Esophagus muscularis mucosa (tissue), 4 donors: ENCODE data around the gene AUTS2. TPM values are rescaled to one million over a fixed set of nuclear protein-coding genes. Genes with fewer than 3 reads are reported as not detected.

ENCODE experiments used
- DNase-seq: peaks from one replicate; pipeline ENCODE4 v3.0.0-alpha.2; 2017; ENCODE audit errors: extremely low spot score
- H3K27ac ChIP-seq, 4 donors: fragments of 200-600 bp; sonication (generic); replicated peaks in 1 of 4; 1 replicate in 3 of 4; 2 replicates in 1 of 4; pipeline ENCODE4 v1.5.1; 2016 to 2019; ENCODE audit warnings: mild to moderate bottlenecking in 1 of 4
- H3K27me3 ChIP-seq, 4 donors: fragments of 200-600 bp; sonication (generic); one replicate each; pipeline versions ENCODE4 v1.5.1 to v1.6.0; 2016 to 2019
- H3K36me3 ChIP-seq, 4 donors: fragments of 200-600 bp; sonication (generic); one replicate each; pipeline ENCODE4 v1.5.1; 2016 to 2019
- H3K4me1 ChIP-seq, 4 donors: fragments of 200-600 bp; sonication (generic); one replicate each; pipeline ENCODE4 v1.5.1; 2016 to 2019
- H3K4me3 ChIP-seq, 4 donors: fragments of 200-600 bp; sonication (generic); 1 replicate in 2 of 4; 2 replicates in 2 of 4; pipeline ENCODE4 v1.5.1; 2016 to 2019; ENCODE audit warnings: mild to moderate bottlenecking in 4 of 4, moderate library complexity in 1 of 4
- H3K9me3 ChIP-seq, 4 donors: fragments of 200-600 bp; sonication (generic); 1 replicate in 3 of 4; 2 replicates in 1 of 4; pipeline ENCODE4 v1.5.1; 2016 to 2019
- CTCF ChIP-seq, 3 experiments: fragments of 200-600 bp in 2 of 3; fragments of 450-650 bp in 1 of 3; sonication (generic) in 2 of 3; IDR thresholded peaks; one replicate each; pipeline ENCODE4 v1.5.1; 2017 to 2019; ENCODE audit warnings: antibody characterized with exemption in 3 of 3, mild to moderate bottlenecking in 2 of 3, moderate library complexity in 1 of 3
- EP300 ChIP-seq: sonication (generic); formaldehyde crosslinking; IDR thresholded peaks from one replicate; pipeline ENCODE4 v1.6.1; 2017; ENCODE audit warnings: antibody characterized with exemption
- POLR2A ChIP-seq: fragments of 450-650 bp; IDR thresholded peaks from one replicate; pipeline ENCODE4 v1.6.1; 2017; ENCODE audit warnings: antibody characterized with exemption, moderate library complexity, mild to moderate bottlenecking, low read depth
- POLR2AphosphoS5 ChIP-seq, 2 donors: sonication (generic); formaldehyde crosslinking; IDR thresholded peaks; one replicate each; pipeline ENCODE4 v1.6.1; 2017; ENCODE audit warnings: antibody characterized with exemption in 2 of 2
- WGBS: methylation state at CpG from one replicate; pipeline ENCODE4 v1.1.5; 2018; 5-methylcytosine and 5-hydroxymethylcytosine counted together
- intact Hi-C: fragments of 100-400 bp; cut with DNase I; formaldehyde crosslinking; loops from one replicate; pipeline ENCODE4 v1.15.1; 2023
- total RNA-seq, 4 donors: library from RNA; depleted of rRNA; stranded (reverse); fragments of >200 nt; gene quantifications; one replicate each; pipeline versions ENCODE4 v1.1.0 to v1.2.1, GENCODE V29; 2016

Gene AUTS2
- total RNA-seq, 4 donors from 2014 or later = 18.5 to 44.9 (median 34.2) TPM

- WGBS = 91% methylated on average over 6 of the region's 6 CpGs
These were observed 974.3 kb downstream of the AUTS2 start for GRCh38 chr7:70572571-70572970.

GRCh38 chr7:70573071-70573661 lies 974.9 kb downstream of the AUTS2 start:
- Histone ChIP-seq H3K27ac (no peak overlapping the region), H3K27me3 (no peaks in the 10 kb centered on the region), H3K4me3 (no peak overlapping the region), H3K36me3 (peaks cover 0 to 4% (median 2%) of the 10 kb centered on the region in 4 donors), H3K4me1 (peaks cover 0 to 11% (median 4%) of the 10 kb centered on the region in 4 donors), H3K9me3 (no peaks in the 10 kb centered on the region)
- intact Hi-C loops = no loop called here
- DNase-seq = no peak
- TF ChIP-seq EP300 (no peak), POLR2AphosphoS5 (IDR thresholded peaks at IDR 0.05) (no peak), CTCF (IDR thresholded peaks at IDR 0.05) (no peak), POLR2A (no peak)
- WGBS = 94% methylated on average over 9 of the region's 9 CpGs

More at GRCh38 chr7:70572571-70572970, 974.3 kb downstream of the AUTS2 start:
- no peaks in the 10 kb centered on the region for H3K9me3 ChIP-seq
- H3K36me3 ChIP-seq = peaks cover 0 to 4% (median 2%) of the 10 kb centered on the region in 4 donors
- intact Hi-C loops = no loop called here
- H3K27me3 ChIP-seq = no peaks in the 10 kb centered on the region
- no peak for TF ChIP-seq POLR2A
- TF ChIP-seq POLR2AphosphoS5 (IDR thresholded peaks at IDR 0.05) = no peak
- TF ChIP-seq EP300 = no peak
- no peak for TF ChIP-seq CTCF (IDR thresholded peaks at IDR 0.05)
- DNase-seq = no peak
- H3K4me1 ChIP-seq = peaks cover 0 to 11% (median 4%) of the 10 kb centered on the region in 4 donors
- H3K4me3 ChIP-seq = no peak overlapping the region
- H3K27ac ChIP-seq = no peak overlapping the region

- no peak for TF ChIP-seq CTCF (IDR thresholded peaks at IDR 0.05)
- no peak for TF ChIP-seq POLR2AphosphoS5 (IDR thresholded peaks at IDR 0.05)
- no peak for TF ChIP-seq POLR2A
- H3K4me1 ChIP-seq = peaks cover 0 to 11% (median 4%) of the 10 kb centered on the region in 4 donors
- DNase-seq = no peak
- WGBS = 89% methylated on average over 3 of the region's 3 CpGs
- no peak overlapping the region for H3K27ac ChIP-seq
- no peaks in the 10 kb centered on the region for H3K27me3 ChIP-seq
- H3K9me3 ChIP-seq = no peaks in the 10 kb centered on the region
- intact Hi-C loops = no loop called here
- H3K4me3 ChIP-seq = no peak overlapping the region
- peaks cover 0 to 4% (median 2%) of the 10 kb centered on the region in 4 donors for H3K36me3 ChIP-seq
These were observed 975.4 kb downstream of the AUTS2 start for GRCh38 chr7:70573696-70574095.

GRCh38 chr7:70574314-70574834 lies 976.1 kb downstream of the AUTS2 start:
- Histone ChIP-seq H3K27me3 (no peaks in the 10 kb centered on the region), H3K4me3 (no peak overlapping the region), H3K4me1 (peaks cover 0 to 11% (median 2%) of the 10 kb centered on the region in 4 donors), H3K36me3 (peaks cover 0 to 4% (median 0%) of the 10 kb centered on the region in 4 donors), H3K9me3 (no peaks in the 10 kb centered on the region), H3K27ac (no peak overlapping the region)
- intact Hi-C loops = no loop called here
- 88% methylated on average over 5 of the region's 5 CpGs for whole genome bisulfite sequencing
- TF ChIP-seq POLR2A (no peak), CTCF (IDR thresholded peaks at IDR 0.05) (no peak)
- no peak for DNase-seq
